Measurements from ENCODE around the gene ASIC1.

- TF ChIP-seq CTCF (conservative IDR thresholded peaks at IDR 0.05; ENCODE audit: low read depth, low read length) (no peak), EZH2 (IDR thresholded peaks at IDR 0.05; ENCODE audit: borderline replicate concordance, low read depth, low read length, poor library complexity, severe bottlenecking) (no peak)
These were observed 20.9 kb downstream of the ASIC1 start for GRCh38 chr12:50078281-50078680.
